Measurements from ENCODE around the gene TBC1D22A.

TBC1D22A gene

DNA sequence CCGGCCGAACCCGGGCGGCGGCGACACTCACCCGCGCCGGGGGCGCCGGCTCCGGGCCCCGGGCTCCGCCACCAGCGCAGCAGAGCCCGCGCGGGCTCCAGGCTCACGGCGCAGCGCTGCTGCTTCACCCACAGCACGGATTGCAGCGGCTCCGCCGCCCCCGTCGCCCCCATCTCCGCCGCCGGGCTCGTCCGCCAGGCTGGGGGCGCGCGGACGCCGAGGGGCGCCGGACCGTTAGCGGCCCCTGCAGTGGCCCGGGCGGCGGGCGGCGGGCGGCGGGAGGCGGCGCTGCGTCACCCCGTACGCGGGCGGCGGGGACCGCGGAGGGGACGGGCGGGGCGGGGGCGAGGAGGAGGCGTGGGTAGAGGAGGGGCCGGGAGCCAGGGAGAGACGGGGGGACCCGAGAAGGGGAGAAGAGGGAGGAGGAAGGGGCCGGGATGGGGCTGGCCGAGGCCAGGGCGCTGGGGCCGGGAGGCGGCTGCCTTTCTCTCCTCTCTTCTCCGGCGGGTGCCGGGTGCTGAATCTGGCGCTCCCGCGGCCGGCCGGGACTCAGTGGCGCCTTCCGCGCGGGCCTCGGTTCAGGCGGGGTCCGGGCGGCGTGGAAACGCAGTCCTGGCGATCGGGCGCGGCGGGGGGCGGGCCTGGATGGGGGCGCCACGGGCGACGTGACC, 24.3 kb upstream of the TBC1D22A start, which contains the start of gene CERK:
CERK (minus strand) TSS at position 277 of the 671 bp plus-strand sequence; CDS start at position 173, 104 bp downstream.
- DNase-seq, result peak; percentile 82

- DNase-seq, result peak; percentile 24
These were observed 23.8 kb upstream of the TBC1D22A start for GRCh38 chr22:46738647-46739093.

DNA sequence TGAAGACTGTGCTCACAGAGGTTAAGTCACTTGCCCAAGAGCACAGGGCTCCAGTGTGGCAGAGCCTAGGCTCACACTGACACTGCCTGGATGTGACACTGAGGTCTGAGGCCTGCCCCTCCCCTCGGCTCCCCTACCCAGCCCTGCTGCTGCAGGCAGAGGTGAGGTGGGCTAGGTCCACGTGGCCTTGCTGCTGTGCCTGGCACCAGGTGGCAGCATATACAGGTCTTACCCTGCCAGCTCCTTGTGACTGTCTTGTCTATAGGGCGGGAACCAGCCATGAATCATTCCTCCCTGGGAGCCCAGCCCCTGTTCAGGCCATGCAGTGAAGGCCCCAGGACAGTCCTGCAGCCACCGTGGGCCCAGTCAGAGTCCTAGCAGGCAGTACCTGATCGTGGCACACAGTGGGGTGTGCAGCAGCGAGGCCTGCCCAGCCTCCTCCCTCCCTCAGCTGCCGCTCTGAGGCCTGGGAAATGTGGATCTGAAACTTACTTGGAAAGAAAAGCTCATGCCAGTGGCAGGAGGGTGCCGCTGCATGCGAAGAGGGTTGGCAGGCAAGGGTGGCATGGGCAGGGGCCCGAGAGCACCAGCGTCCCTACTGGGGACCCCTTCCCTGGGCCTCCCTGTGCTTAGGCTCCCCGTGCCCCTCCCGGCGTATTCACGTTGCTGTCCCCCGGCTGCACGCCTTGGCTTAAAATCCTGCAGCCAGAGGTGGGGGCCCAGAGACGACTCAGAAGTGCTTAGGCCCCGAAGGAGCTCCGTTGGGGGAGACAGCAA, 23.2 kb upstream of the TBC1D22A start:
- peak; percentile 76 for DNase-seq

GRCh38 chr22:46740910-46741780, 21.3 kb upstream of the TBC1D22A start:
- DNase-seq, result no peak

GRCh38 chr22:46741974-46742519, 20.4 kb upstream of the TBC1D22A start:
- no peak for DNase-seq

DNA sequence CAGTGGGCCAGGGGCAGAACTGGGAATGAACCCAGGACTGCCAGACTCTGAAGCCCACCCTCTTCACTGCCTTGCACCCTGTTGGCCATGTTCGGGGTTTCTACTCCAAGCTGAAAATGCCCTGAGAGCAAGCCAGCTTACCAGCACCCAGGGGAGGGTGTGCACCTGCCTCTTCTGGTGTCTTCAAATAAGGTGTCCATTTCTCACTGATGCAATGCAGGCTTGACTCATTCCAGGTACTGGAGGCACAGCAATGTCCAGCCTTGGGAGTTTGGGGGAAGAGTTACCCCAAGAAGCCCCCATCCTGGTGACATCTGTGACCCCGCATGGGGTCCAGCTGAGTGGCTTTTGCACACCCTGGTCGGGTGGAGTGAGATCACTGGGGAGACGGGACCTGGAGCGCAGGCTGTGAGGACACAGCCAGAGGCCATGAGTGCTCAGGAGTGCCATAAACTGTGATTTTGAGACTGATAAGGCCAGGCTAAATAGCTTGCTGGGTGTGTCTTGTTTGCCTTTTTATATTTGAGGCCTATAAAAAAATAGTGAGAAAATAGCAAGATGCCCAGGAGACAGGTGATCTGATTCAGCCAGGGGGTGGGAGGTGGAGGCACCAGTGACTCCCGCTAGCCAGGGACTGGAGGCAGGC, 19.8 kb upstream of the TBC1D22A start:
- DNase-seq, result no peak

GRCh38 chr22:46744581-46744980, 17.9 kb upstream of the TBC1D22A start:
- no peak for DNase-seq

DNA sequence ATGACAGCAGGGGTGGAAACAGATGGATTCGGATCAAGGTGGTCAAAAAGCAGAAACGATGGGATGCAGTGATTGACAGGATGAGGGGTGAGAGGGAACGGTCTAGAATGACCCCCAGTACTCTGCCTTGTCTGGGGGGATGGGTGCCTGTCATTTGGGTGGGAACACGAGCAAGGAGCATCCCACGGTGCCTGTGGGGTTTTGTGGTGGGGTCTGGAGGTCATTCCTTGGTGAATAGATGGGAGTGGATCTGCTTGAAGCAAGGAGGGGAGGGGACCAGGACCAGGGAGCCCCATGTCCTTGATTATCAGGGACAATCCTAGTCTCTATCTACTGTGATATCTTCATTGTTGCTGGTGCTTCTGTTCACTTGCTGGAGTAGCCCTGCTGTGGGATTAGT, 16.3 kb upstream of the TBC1D22A start:
- no peak for DNase-seq

GRCh38 chr22:46746620-46747019, 15.8 kb upstream of the TBC1D22A start:
- no peak for DNase-seq

GRCh38 chr22:46747646-46748045, 14.8 kb upstream of the TBC1D22A start:
- DNase-seq, result no peak

DNA sequence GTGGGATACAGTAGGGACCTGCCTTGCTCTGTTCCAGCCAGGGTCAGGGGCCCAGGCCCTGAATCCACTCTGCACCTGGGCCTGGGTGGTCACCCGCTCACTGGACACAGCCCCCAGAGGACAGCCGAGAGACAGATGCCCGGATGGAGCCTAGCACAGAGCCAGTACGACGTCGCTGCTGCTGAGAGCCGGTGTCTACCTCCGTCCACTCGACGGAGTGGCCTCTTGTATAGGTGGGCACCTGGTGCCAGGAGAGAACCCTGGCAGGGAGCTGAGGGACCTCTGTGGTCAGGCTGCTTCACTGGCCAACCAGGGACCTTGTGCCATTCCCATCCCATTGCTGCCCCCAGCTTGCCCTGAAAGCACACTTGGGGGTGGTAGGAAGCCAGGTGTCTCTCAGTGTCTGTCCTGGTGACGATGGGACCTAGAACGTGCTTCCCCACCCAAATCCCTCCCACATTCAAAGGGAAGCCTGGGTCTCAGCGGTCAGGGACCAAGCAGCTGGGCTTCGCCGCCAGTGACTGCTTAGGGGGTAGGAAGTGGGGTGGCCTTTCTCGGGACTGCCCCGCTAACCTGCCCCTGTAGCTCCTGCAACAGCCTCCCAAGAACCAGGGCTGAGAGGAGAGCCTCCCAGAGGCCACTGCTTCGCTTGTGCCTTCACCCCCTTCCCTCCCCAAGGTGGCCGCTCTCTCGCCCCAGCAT, 14.1 kb upstream of the TBC1D22A start:
- no peak for DNase-seq

DNA sequence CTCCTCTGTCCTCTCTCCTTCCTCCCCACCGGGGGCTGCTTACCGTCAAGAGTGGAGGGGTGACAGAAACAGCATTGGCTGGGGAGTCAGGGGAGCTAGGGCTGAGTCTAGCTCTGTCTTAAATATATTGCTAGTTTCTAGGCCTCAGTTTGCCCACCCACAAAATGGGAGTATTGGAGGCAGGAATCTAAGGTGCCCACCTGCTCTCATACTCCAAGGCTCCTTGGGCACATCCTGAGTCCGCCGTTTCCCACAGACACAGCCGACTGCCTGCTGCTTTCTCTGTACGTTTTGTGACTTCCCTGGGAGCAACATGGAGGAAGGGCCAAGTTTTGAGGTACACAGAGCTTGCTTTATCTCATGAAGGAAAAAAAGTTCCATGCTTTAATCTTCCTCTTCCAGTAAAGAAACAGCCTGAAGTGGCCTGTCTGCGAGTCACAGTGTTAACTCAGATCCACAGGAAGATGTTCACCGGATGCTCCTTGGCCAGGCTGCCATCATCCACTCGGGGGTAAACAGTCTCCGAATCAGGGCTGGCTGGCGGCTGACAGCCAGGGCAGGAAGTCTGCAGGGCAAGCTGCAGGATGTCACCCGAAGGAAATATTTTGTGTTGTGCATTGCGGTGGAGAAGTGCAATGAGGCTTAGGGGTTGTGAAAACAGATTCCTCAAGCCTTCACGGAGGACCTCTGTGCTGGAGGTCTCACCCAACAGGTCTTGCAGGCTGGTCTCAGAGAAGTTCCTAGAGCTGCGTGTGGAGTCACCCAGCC, 13.4 kb upstream of the TBC1D22A start:
- DNase-seq, result peak; percentile 59

DNA sequence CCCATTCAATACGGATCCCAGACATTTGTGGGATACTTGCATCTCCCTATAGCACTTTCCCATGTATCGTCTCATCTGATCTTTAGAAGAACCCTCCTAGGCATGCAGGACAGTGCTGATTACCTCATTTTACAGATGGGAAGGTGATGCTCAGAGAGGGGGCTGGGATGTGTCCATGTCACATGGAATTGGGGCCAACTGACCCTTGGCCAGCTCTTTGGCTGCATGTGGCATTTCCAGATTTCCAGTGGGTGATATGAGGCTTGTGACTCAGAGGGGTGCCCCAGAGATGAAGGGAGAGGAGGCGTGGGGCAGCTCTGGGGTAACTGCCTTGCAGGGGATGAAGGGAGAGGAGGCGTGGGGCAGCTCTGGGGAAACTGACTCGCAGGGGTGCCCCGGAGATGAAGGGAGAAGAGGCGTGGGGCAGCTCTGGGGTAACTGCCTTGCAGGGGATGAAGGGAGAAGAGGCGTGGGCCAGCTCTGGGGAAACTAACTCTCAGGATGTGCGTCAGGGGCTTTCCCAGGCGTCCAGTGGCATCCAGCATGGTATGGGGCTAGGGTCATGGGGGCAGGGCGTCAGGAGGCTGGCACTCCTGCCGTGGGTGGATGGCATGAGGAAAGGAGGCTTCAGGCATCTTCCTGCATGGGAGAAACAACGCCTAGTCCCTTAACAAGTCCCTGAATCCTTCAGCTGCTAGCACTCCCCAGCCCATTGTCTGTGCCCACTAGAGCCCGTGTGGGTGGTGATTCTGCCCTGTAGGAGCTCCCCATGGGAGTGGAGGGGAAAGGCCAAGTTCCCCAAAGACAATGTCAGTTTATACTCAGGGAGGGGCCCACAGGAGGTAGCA, 12.5 kb upstream of the TBC1D22A start:
- DNase-seq, result peak; percentile 31

DNA sequence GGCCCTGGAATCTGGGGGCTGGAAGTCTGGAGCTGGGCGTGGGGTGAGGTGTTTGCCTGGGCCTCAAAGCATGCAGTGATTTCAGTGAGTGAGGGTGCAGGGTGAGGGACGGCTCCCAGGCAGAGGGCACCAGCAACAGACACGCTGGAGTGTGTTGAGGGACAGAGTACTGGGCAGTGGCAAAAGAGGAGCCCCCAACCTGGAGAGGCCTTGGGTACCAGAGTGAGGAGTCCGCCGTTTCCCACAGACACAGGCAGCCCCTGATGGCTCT, 12.0 kb upstream of the TBC1D22A start:
- DNase-seq, result no peak

- DNase-seq, result no peak
These were observed 11.5 kb upstream of the TBC1D22A start for GRCh38 chr22:46750863-46751443.

DNA sequence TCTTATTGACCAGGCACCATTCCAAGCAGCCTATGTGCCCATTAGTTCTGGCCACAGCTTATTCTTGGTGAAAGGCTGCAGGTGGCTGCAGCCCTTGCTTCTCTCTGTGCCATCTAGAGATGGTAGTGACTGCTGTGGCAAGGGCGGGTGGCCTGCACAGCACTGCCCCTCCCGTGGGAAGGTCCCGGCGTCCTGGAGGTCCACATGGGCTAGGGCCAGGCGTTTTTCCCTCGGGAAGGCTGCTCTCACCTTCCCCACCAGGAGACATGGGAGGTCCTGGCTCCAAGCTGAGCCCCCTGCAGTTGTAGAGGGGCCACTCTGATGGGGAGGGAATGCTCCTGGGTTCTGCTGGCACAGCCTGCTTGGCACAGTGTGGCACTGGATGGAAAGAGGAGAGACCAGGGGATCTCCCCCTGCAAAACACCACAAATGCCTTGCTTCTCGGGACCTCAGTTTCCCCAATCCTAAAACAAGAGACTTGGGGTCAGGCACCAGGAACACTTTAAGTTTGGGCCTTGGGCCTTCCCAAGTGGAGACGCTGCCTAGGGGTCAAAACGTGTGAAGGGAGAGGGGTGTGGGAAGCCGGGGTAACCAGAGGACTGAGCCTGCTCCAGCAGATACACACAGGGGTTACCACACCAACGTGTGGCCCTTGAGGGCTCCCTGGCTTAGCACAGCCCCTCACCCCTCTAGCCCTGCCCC, 10.0 kb upstream of the TBC1D22A start:
- DNase-seq, result no peak

DNA sequence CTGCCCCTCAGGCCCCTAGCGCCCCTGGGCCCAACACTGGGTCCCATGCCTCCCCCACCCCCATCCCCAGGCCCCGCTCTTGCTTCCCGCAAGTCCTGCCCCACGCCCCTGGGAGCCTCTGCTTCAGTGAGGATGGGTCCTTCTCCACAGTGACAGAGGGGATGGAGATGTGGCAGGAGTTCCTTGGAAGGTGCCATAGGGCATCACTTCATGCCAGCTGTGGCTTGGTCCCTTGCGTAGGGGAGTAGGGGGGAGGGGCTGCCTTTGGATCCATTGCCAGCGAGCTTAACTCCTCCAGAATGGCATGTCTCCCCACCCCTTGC, 9.5 kb upstream of the TBC1D22A start:
- DNase-seq, result no peak

- DNase-seq, result no peak
These were observed 9.1 kb upstream of the TBC1D22A start for GRCh38 chr22:46753360-46753759.

DNA sequence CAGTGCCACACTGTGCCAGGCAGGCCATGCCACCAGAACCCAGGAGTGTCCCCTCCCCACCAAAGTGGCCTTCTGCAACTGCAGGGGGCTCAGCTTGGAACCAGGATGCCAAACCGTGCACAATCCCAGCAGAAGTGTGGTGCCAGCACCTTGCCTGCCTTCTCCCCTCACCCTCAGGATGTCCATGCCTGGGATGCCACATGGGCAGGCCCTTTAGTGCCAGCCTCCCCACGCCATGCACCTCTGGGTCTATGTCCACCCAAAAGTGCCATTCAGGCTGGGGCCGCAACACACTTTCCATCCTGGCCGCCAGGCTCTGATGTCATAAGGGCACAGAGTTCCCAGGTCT, 8.7 kb upstream of the TBC1D22A start:
- no peak for DNase-seq

Data from activated CD4-positive, alpha-beta T cell treated with anti-CD3 and anti-CD28 coated beads, Interleukin-10, Interleukin-2, amounts not matched to agents 100 ng/mL and 50 ng/mL, durations not matched to agents 16 hours and 8 hours (primary cell).